A172 (cell line): Measurements from ENCODE around the gene FAM90A26. TPM values are rescaled to one million over a fixed set of nuclear protein-coding genes. Genes with fewer than 3 reads are reported as not detected.
"Not testable (repeated sequence)": the region's sequence is repeated elsewhere in the genome, so short reads cannot be mapped to it uniquely, and the experiment has no call there.

Source experiments
- DNase-seq: peaks from one replicate; pipeline ENCODE4 v3.0.0-alpha.2; 2015; ENCODE audit warnings: low spot score
- total RNA-seq: library from RNA; depleted of rRNA; stranded (reverse); fragments of >200 nt; shearing (Covaris generic); gene quantifications from 2 replicates; pipeline ENCODE4 v1.2.3, GENCODE V29; 2014; rRNA removed

The FAM90A26 gene
- total RNA-seq, 1 experiment from 2014 or later: not detected

DNA sequence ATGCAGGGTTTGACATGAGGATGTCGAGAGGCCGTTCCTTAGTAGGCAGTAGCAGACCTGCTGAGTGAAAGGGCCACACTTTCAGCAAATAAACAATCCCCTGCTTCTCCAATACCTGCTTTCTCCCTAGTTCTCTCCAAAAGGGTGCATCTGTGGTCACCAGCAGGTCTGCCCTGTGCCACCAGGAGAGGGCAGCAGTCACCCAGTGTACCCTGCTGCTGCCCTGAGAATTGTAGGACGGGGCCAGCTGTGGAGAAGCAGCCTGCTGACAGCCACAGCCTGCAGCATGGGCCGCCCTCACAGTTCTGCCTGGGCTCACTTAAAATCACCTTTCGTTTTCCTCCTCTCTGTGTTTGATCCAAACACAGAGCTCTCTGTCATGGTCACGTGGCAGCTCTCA lies 11.8 kb upstream of the FAM90A26 start:
- not testable (repeated sequence) for DNase-seq

DNA sequence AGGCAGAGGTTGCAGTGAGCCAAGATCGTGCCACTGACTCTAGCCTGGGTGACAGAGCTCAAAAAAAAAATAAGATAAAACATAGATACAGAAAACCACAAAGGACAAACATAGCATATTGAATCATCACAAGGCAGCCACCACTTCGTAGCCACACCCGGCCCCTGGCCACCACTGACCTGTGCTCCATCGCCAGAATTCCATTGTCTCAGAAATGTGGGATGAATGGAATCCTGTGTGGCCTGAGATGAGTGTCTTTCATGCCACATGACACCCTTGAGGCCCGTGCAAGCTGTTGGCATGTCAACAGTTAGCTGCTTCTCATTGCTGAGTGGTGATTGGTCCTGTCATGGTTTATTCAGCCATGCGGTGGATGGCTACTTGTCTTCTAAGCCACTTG lies 10.2 kb upstream of the FAM90A26 start:
- DNase-seq: not testable (repeated sequence)

DNA sequence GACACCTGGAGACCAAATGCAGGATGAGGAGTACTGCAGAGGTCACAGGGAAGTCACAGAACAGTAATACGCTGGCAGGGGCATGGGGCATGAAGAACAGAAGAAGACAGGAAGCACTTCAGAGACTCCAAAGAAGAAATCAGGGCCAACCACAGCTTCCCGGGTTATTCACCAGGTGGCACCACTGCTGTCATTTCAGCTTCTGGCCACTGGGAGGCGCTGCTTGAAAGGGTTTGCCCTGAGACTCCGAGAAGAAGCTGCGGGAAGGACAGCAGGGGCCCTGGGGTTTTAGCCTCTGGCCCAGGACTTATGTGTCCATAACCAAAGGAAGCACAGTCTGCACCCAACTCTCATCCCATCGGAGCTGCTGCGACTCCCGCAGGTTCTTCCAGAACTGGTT lies 4.2 kb upstream of the FAM90A26 start:
- DNase-seq: not testable (repeated sequence)

DNA sequence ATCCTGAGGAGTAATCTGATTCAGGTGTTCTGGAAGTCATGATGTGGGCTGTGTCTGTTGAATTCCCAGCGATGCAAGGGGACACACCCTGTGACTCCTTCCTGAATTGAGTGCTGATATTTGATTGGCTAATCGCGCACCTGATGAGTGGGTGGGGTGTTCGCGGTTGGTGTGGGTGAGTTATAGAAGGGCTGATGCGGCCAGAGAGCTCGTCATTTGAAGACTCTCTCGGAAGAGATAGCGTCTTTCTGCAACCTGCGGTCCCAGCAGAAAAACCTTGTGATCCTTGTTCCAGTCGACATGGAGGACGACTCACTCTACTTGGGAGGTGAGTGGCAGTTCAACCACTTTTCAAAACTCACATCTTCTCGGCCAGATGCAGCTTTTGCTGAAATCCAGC lies 40.1 kb downstream of the FAM90A26 start, which contains the start of gene USP17L10:
Gene USP17L10 (plus strand): TSS at position 301 of the 400 bp plus-strand sequence. CDS start 0 bp downstream, at position 301.
- DNase-seq: not testable (repeated sequence)

DNA sequence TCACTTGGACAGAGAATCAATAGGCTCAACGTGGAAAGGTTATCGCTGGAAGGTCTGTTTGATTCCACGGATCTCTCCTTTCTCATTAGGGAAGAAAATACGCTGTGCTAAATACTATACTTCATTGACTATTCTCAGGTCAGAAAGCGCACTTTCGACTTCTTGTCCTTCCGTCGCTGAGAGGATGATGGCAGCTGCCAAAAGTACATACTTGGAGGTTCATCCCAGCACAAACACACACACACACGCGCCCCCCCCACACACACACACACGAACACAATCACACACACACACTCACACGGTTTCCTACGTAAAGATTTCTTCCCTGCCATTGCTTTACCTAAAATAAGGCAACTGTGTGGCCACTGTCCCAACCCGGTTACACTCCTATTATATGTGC lies 44.5 kb downstream of the FAM90A26 start:
- not testable (repeated sequence) for DNase-seq

DNA sequence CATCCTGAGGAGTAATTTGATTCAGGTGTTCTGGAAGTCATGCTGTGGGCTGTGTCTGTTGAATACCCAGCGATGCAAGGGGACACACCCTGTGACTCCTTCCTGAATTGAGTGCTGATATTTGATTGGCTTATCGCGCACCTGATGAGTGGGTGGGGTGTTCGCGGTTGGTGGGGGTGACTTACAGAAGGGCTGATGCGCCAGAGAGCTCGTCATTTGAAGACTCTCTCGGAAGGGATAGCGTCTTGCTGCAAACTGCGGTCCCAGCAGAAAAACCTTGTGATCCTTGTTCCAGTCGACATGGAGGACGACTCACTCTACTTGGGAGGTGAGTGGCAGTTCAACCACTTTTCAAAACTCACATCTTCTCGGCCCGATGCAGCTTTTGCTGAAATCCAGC lies 44.9 kb downstream of the FAM90A26 start, which contains the start of gene USP17L11:
Gene USP17L11 (plus strand): TSS at position 301 of the 400 bp plus-strand sequence. CDS start 0 bp downstream, at position 301.
- DNase-seq: not testable (repeated sequence)

DNA sequence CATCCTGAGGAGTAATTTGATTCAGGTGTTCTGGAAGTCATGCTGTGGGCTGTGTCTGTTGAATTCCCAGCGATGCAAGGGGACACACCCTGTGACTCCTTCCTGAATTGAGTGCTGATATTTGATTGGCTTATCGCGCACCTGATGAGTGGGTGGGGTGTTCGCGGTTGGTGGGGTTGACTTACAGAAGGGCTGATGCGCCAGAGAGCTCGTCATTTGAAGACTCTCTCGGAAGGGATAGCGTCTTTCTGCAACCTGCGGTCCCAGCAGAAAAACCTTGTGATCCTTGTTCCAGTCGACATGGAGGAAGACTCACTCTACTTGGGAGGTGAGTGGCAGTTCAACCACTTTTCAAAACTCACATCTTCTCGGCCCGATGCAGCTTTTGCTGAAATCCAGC lies 49.6 kb downstream of the FAM90A26 start, which contains the start of gene USP17L12:
Gene USP17L12 (plus strand): TSS at position 301 of the 400 bp plus-strand sequence. CDS start 0 bp downstream, at position 301.
- not testable (repeated sequence) for DNase-seq

DNA sequence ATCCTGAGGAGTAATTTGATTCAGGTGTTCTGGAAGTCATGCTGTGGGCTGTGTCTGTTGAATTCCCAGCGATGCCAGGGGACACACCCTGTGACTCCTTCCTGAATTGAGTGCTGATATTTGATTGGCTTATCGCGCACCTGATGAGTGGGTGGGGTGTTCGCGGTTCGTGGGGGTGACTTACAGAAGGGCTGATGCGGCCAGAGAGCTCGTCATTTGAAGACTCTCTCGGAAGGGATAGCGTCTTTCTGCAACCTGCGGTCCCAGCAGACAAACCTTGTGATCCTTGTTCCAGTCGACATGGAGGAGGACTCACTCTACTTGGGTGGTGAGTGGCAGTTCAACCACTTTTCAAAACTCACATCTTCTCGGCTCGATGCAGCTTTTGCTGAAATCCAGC lies 54.4 kb downstream of the FAM90A26 start, which contains the start of gene USP17L13:
Gene USP17L13 (plus strand): TSS at position 301 of the 400 bp plus-strand sequence. CDS start 0 bp downstream, at position 301.
- DNase-seq: not testable (repeated sequence)

Other genes with a start within 250 kb of the FAM90A26 start
- gene USP17L10, start 40.2 kb downstream of the FAM90A26 start, total RNA-seq: not detected in 2 replicates
- not detected in 2 replicates for gene USP17L11, start 45.0 kb downstream of the FAM90A26 start, total RNA-seq
- not detected in 2 replicates for gene USP17L12, start 49.7 kb downstream of the FAM90A26 start, total RNA-seq
- gene USP17L13, start 54.5 kb downstream of the FAM90A26 start, total RNA-seq: not detected in 2 replicates
- not detected in 2 replicates for gene USP17L15, start 64.0 kb downstream of the FAM90A26 start, total RNA-seq
- gene USP17L17, start 73.5 kb downstream of the FAM90A26 start, total RNA-seq: not detected in 2 replicates
- not detected in 2 replicates for gene USP17L18, start 78.2 kb downstream of the FAM90A26 start, total RNA-seq
- gene USP17L19, start 83.0 kb downstream of the FAM90A26 start, total RNA-seq: not detected in 2 replicates
- gene USP17L20, start 87.7 kb downstream of the FAM90A26 start, total RNA-seq: not detected in 2 replicates
- gene USP17L21, start 92.5 kb downstream of the FAM90A26 start, total RNA-seq: not detected in 2 replicates
- not detected in 2 replicates for gene USP17L22, start 97.2 kb downstream of the FAM90A26 start, total RNA-seq
- not detected in 2 replicates for gene USP17L24, start 154.8 kb downstream of the FAM90A26 start, total RNA-seq
- gene USP17L25, start 159.5 kb downstream of the FAM90A26 start, total RNA-seq: not detected in 2 replicates
- gene USP17L26, start 164.2 kb downstream of the FAM90A26 start, total RNA-seq: not detected in 2 replicates
- not detected in 2 replicates for gene USP17L5, start 169.0 kb downstream of the FAM90A26 start, total RNA-seq
- not detected in 2 replicates for gene USP17L27, start 173.7 kb downstream of the FAM90A26 start, total RNA-seq
- gene USP17L28, start 178.5 kb downstream of the FAM90A26 start, total RNA-seq: not detected in 2 replicates
- gene USP17L29, start 183.2 kb downstream of the FAM90A26 start, total RNA-seq: not detected in 2 replicates
- gene USP17L30, start 192.7 kb downstream of the FAM90A26 start, total RNA-seq: not detected in 2 replicates